GM10248 (cell line): Measurements from ENCODE around the gene MIOX.
"Not testable (repeated sequence)": the region's sequence is repeated elsewhere in the genome, so short reads cannot be mapped to it uniquely, and the experiment has no call there.

Experiments
- CTCF ChIA-PET: fragments of 300-600 bp; sonication (Branson Sonifier 250); formaldehyde crosslinking; extraction: SDS; loops from one replicate; lab custom pipeline; 2021; ENCODE audit warnings: antibody characterized with exemption; lab: Yijun Ruan, JAX
- POLR2A ChIA-PET: fragments of 350-650 bp; sonication (Branson Sonifier 250); formaldehyde crosslinking; extraction: SDS; loops from one replicate; lab custom pipeline; 2020; ENCODE audit warnings: antibody characterized with exemption; lab: Yijun Ruan, JAX
- DNase-seq: peaks from one replicate; pipeline ENCODE4 v3.0.0; 2012; ENCODE audit errors: extremely low spot score
- CTCF ChIP-seq: IDR thresholded peaks from 2 replicates; pipeline ENCODE4 v1.5.1; 2012; ENCODE audit warnings: mild to moderate bottlenecking, low read depth; ENCODE audit errors: extremely low read depth, missing control alignments, control extremely low read depth

MIOX gene

GRCh38 chr22:50516068-50516467 lies 29.4 kb downstream of the MIOX start:
- CTCF ChIA-PET = interaction anchor here (4.4 kb wide), 1 partner anchor 9 kb away, joined by 24 read pairs; the partner anchor contains the start of gene SCO2
- POLR2A ChIA-PET = no interaction called here
- no peak for DNase-seq
- no peak for TF ChIP-seq CTCF

- CTCF ChIA-PET = interaction anchor here (0.8 to 4.4 kb wide), 2 partner anchors 8 to 9 kb away, joined by 3 to 24 read pairs; partner anchors contain the start of genes LMF2 and SCO2
Observed at GRCh38 chr22:50516891-50517290, 30.2 kb downstream of the MIOX start.

GRCh38 chr22:50517495-50518260 lies 31.0 kb downstream of the MIOX start:
- ChIA-PET CTCF (interaction anchor here (0.8 to 4.4 kb wide), 4 partner anchors 8 to 46 kb away, joined by 3 to 24 read pairs (median 4); partner anchors contain the start of genes LMF2, SCO2 and SYCE3), POLR2A (interaction anchor here (0.8 to 1.4 kb wide), 2 partner anchors 8 to 10 kb away, joined by 3 to 4 read pairs; partner anchors contain the start of genes LMF2, NCAPH2 and SCO2)
- no peak for TF ChIP-seq CTCF
- DNase-seq = no peak

More at GRCh38 chr22:50516891-50517290, 30.2 kb downstream of the MIOX start:
- TF ChIP-seq CTCF = no peak
- DNase-seq = no peak
- POLR2A ChIA-PET = interaction anchor here (0.8 to 1.4 kb wide), 2 partner anchors 9 kb away, joined by 3 to 4 read pairs; partner anchors contain the start of genes LMF2, NCAPH2 and SCO2

- no peak for DNase-seq
- no peak for TF ChIP-seq CTCF
- ChIA-PET CTCF (interaction anchor here (0.9 to 1.5 kb wide), 3 partner anchors 10 to 102 kb away, joined by 3 to 4 read pairs (median 3); partner anchors contain the start of gene SYCE3), POLR2A (interaction anchor here (0.5 to 1.4 kb wide), 3 partner anchors 10 to 23 kb away, joined by 4 to 5 read pairs (median 4); partner anchors contain the start of genes LMF2 and NCAPH2)
Observed at GRCh38 chr22:50518606-50519005, 31.9 kb downstream of the MIOX start.

- ChIA-PET CTCF (interaction anchor here (0.9 to 1.5 kb wide), 3 partner anchors 10 to 102 kb away, joined by 3 to 4 read pairs (median 3); partner anchors contain the start of gene SYCE3), POLR2A (interaction anchor here (0.5 to 1.1 kb wide), 2 partner anchors 11 to 24 kb away, joined by 4 to 5 read pairs; no protein-coding TSS in a partner anchor)
- no peak for TF ChIP-seq CTCF
- no peak for DNase-seq
Observed at GRCh38 chr22:50519151-50519550, 32.5 kb downstream of the MIOX start.

- POLR2A ChIA-PET, CTCF ChIA-PET, DNase-seq: not testable (repeated sequence)
Observed at GRCh38 chr22:50520184-50520583, 33.5 kb downstream of the MIOX start.
